Measurements from ENCODE around the gene ABTB2.
A peak's percentile ranks its signal among the peaks of the same experiment; 100 is the strongest.

The ABTB2 gene

GRCh38 chr11:34271727-34272126, 86.1 kb downstream of the ABTB2 start:
- H3K27ac ChIP-seq (ENCODE audit: low read depth, low read length) = no peak overlapping the region

GRCh38 chr11:34270711-34271110, 87.1 kb downstream of the ABTB2 start:
- no peak overlapping the region for H3K4me3 ChIP-seq (ENCODE audit: low read depth, low read length)
- H3K9ac ChIP-seq (ENCODE audit: low read depth, low read length) = no peak overlapping the region
- H3K27ac ChIP-seq (ENCODE audit: low read depth, low read length) = no peak overlapping the region
- H3K36me3 ChIP-seq (ENCODE audit: control insufficient read depth, insufficient read depth, low read length) = no peaks in the 10 kb centered on the region
- H3K9me3 ChIP-seq (ENCODE audit: control insufficient read depth, insufficient read depth, low read length) = no peaks in the 10 kb centered on the region
- 0 out of 2 replicates have a peak, but pooled peaks cover 6% of the 10 kb centered on the region for H3K4me1 ChIP-seq (ENCODE audit: control insufficient read depth, insufficient read depth, low read length)
- H3K27me3 ChIP-seq (ENCODE audit: control insufficient read depth, insufficient read depth, low read length) = no peaks in the 10 kb centered on the region

More at GRCh38 chr11:34271727-34272126, 86.1 kb downstream of the ABTB2 start:
- H3K36me3 ChIP-seq (ENCODE audit: control insufficient read depth, insufficient read depth, low read length) = no peaks in the 10 kb centered on the region
- no peak overlapping the region for H3K4me3 ChIP-seq (ENCODE audit: low read depth, low read length)
- H3K4me1 ChIP-seq (ENCODE audit: control insufficient read depth, insufficient read depth, low read length) = 0 out of 2 replicates have a peak, but pooled peaks cover 6% of the 10 kb centered on the region
- H3K27me3 ChIP-seq (ENCODE audit: control insufficient read depth, insufficient read depth, low read length) = no peaks in the 10 kb centered on the region
- no peaks in the 10 kb centered on the region for H3K9me3 ChIP-seq (ENCODE audit: control insufficient read depth, insufficient read depth, low read length)
- H3K9ac ChIP-seq (ENCODE audit: low read depth, low read length) = no peak overlapping the region

- 0 out of 2 replicates have a peak, but pooled peaks cover 6% of the 10 kb centered on the region for H3K4me1 ChIP-seq (ENCODE audit: control insufficient read depth, insufficient read depth, low read length)
- no peak overlapping the region for H3K9ac ChIP-seq (ENCODE audit: low read depth, low read length)
- H3K27me3 ChIP-seq (ENCODE audit: control insufficient read depth, insufficient read depth, low read length) = no peaks in the 10 kb centered on the region
- no peaks in the 10 kb centered on the region for H3K9me3 ChIP-seq (ENCODE audit: control insufficient read depth, insufficient read depth, low read length)
- no peaks in the 10 kb centered on the region for H3K36me3 ChIP-seq (ENCODE audit: control insufficient read depth, insufficient read depth, low read length)
- H3K4me3 ChIP-seq (ENCODE audit: low read depth, low read length) = no peak overlapping the region
- H3K27ac ChIP-seq (ENCODE audit: low read depth, low read length) = no peak overlapping the region
Measured at GRCh38 chr11:34269694-34270245, 88.0 kb downstream of the ABTB2 start.

- no peaks in the 10 kb centered on the region for H3K27me3 ChIP-seq (ENCODE audit: control insufficient read depth, insufficient read depth, low read length)
- no peak overlapping the region for H3K4me3 ChIP-seq (ENCODE audit: low read depth, low read length)
- H3K9ac ChIP-seq (ENCODE audit: low read depth, low read length) = no peak overlapping the region
- H3K4me1 ChIP-seq (ENCODE audit: control insufficient read depth, insufficient read depth, low read length) = 0 out of 2 replicates have a peak, but pooled peaks cover 6% of the 10 kb centered on the region
- H3K27ac ChIP-seq (ENCODE audit: low read depth, low read length) = no peak overlapping the region
- H3K36me3 ChIP-seq (ENCODE audit: control insufficient read depth, insufficient read depth, low read length) = no peaks in the 10 kb centered on the region
- H3K9me3 ChIP-seq (ENCODE audit: control insufficient read depth, insufficient read depth, low read length) = no peaks in the 10 kb centered on the region
Measured at GRCh38 chr11:34268906-34269430, 88.8 kb downstream of the ABTB2 start.

GRCh38 chr11:34267417-34267816, 90.4 kb downstream of the ABTB2 start:
- H3K36me3 ChIP-seq (ENCODE audit: control insufficient read depth, insufficient read depth, low read length) = no peaks in the 10 kb centered on the region
- peaks cover 14% of the 10 kb centered on the region for H3K4me1 ChIP-seq (ENCODE audit: control insufficient read depth, insufficient read depth, low read length)
- no peak overlapping the region for H3K4me3 ChIP-seq (ENCODE audit: low read depth, low read length)
- H3K27me3 ChIP-seq (ENCODE audit: control insufficient read depth, insufficient read depth, low read length) = no peaks in the 10 kb centered on the region
- H3K9ac ChIP-seq (ENCODE audit: low read depth, low read length) = no peak overlapping the region
- H3K9me3 ChIP-seq (ENCODE audit: control insufficient read depth, insufficient read depth, low read length) = no peaks in the 10 kb centered on the region
- H3K27ac ChIP-seq (ENCODE audit: low read depth, low read length) = no peak overlapping the region

- H3K36me3 ChIP-seq (ENCODE audit: control insufficient read depth, insufficient read depth, low read length) = no peaks in the 10 kb centered on the region
- no peak overlapping the region for H3K9ac ChIP-seq (ENCODE audit: low read depth, low read length)
- no peaks in the 10 kb centered on the region for H3K27me3 ChIP-seq (ENCODE audit: control insufficient read depth, insufficient read depth, low read length)
- no peak overlapping the region for H3K27ac ChIP-seq (ENCODE audit: low read depth, low read length)
- no peaks in the 10 kb centered on the region for H3K9me3 ChIP-seq (ENCODE audit: control insufficient read depth, insufficient read depth, low read length)
- peaks cover 14% of the 10 kb centered on the region for H3K4me1 ChIP-seq (ENCODE audit: control insufficient read depth, insufficient read depth, low read length)
- no peak overlapping the region for H3K4me3 ChIP-seq (ENCODE audit: low read depth, low read length)
Measured at GRCh38 chr11:34267013-34267412, 90.8 kb downstream of the ABTB2 start.

GRCh38 chr11:34266090-34266912, 91.5 kb downstream of the ABTB2 start:
- H3K9me3 ChIP-seq (ENCODE audit: control insufficient read depth, insufficient read depth, low read length) = no peaks in the 10 kb centered on the region
- no peak overlapping the region for H3K27ac ChIP-seq (ENCODE audit: low read depth, low read length)
- H3K27me3 ChIP-seq (ENCODE audit: control insufficient read depth, insufficient read depth, low read length) = no peaks in the 10 kb centered on the region
- no peak overlapping the region for H3K9ac ChIP-seq (ENCODE audit: low read depth, low read length)
- no peak overlapping the region for H3K4me3 ChIP-seq (ENCODE audit: low read depth, low read length)
- peaks cover 14% of the 10 kb centered on the region for H3K4me1 ChIP-seq (ENCODE audit: control insufficient read depth, insufficient read depth, low read length)
- H3K36me3 ChIP-seq (ENCODE audit: control insufficient read depth, insufficient read depth, low read length) = no peaks in the 10 kb centered on the region

GRCh38 chr11:34264303-34265110, 93.3 kb downstream of the ABTB2 start:
- H3K27me3 ChIP-seq (ENCODE audit: control insufficient read depth, insufficient read depth, low read length) = no peaks in the 10 kb centered on the region
- no peaks in the 10 kb centered on the region for H3K9me3 ChIP-seq (ENCODE audit: control insufficient read depth, insufficient read depth, low read length)
- no peak overlapping the region for H3K27ac ChIP-seq (ENCODE audit: low read depth, low read length)
- H3K9ac ChIP-seq (ENCODE audit: low read depth, low read length) = no peak overlapping the region
- peaks cover 14% of the 10 kb centered on the region for H3K4me1 ChIP-seq (ENCODE audit: control insufficient read depth, insufficient read depth, low read length)
- H3K4me3 ChIP-seq (ENCODE audit: low read depth, low read length) = no peak overlapping the region
- H3K36me3 ChIP-seq (ENCODE audit: control insufficient read depth, insufficient read depth, low read length) = no peaks in the 10 kb centered on the region

- no peaks in the 10 kb centered on the region for H3K27me3 ChIP-seq (ENCODE audit: control insufficient read depth, insufficient read depth, low read length)
- peaks cover 14% of the 10 kb centered on the region for H3K4me1 ChIP-seq (ENCODE audit: control insufficient read depth, insufficient read depth, low read length)
- no peak overlapping the region for H3K4me3 ChIP-seq (ENCODE audit: low read depth, low read length)
- H3K27ac ChIP-seq (ENCODE audit: low read depth, low read length) = peak overlapping the region; percentile 9
- H3K9ac ChIP-seq (ENCODE audit: low read depth, low read length) = no peak overlapping the region
- no peaks in the 10 kb centered on the region for H3K9me3 ChIP-seq (ENCODE audit: control insufficient read depth, insufficient read depth, low read length)
- H3K36me3 ChIP-seq (ENCODE audit: control insufficient read depth, insufficient read depth, low read length) = no peaks in the 10 kb centered on the region
Measured at GRCh38 chr11:34263441-34264091, 94.2 kb downstream of the ABTB2 start.

- no peak overlapping the region for H3K9ac ChIP-seq (ENCODE audit: low read depth, low read length)
- H3K27me3 ChIP-seq (ENCODE audit: control insufficient read depth, insufficient read depth, low read length) = no peaks in the 10 kb centered on the region
Measured at GRCh38 chr11:34262531-34263081, 95.2 kb downstream of the ABTB2 start.

More at GRCh38 chr11:34262531-34263081, 95.2 kb downstream of the ABTB2 start:
- no peaks in the 10 kb centered on the region for H3K9me3 ChIP-seq (ENCODE audit: control insufficient read depth, insufficient read depth, low read length)
- H3K4me3 ChIP-seq (ENCODE audit: low read depth, low read length) = no peak overlapping the region
- peak overlapping the region; percentile 9 for H3K27ac ChIP-seq (ENCODE audit: low read depth, low read length)
- peaks cover 14% of the 10 kb centered on the region for H3K4me1 ChIP-seq (ENCODE audit: control insufficient read depth, insufficient read depth, low read length)
- H3K36me3 ChIP-seq (ENCODE audit: control insufficient read depth, insufficient read depth, low read length) = no peaks in the 10 kb centered on the region

All from HUES48 (cell line).